KMS-11 (cell line): ENCODE measurements around the gene LSG1.

Source experiments
- H2AFZ ChIP-seq: fragments of 200-600 bp; sonication (generic); 2 replicates; pipeline ENCODE4 v1.6.1; 2016; ENCODE audit warnings: antibody characterized with exemption, mixed run types, low read depth
- H3K27ac ChIP-seq: fragments of 200-600 bp; sonication (generic); 2 replicates; pipeline ENCODE4 v1.6.1; 2016; ENCODE audit warnings: mild to moderate bottlenecking, mixed run types
- H3K27me3 ChIP-seq: fragments of 200-600 bp; sonication (generic); 2 replicates; pipeline ENCODE4 v1.6.1; 2017; ENCODE audit warnings: mild to moderate bottlenecking, low read depth, mixed run types, moderate library complexity; ENCODE audit not compliant: insufficient read depth
- H3K36me3 ChIP-seq: fragments of 200-600 bp; sonication (generic); 2 replicates; pipeline ENCODE4 v1.6.1; 2017; ENCODE audit warnings: mild to moderate bottlenecking, mixed run types; ENCODE audit not compliant: insufficient read depth
- H3K4me1 ChIP-seq: fragments of 200-600 bp; sonication (generic); 2 replicates; pipeline ENCODE4 v1.6.1; 2016; ENCODE audit warnings: mild to moderate bottlenecking, low read depth, mixed run types; ENCODE audit not compliant: poor library complexity, severe bottlenecking
- H3K4me2 ChIP-seq: fragments of 200-600 bp; sonication (generic); 2 replicates; pipeline ENCODE4 v1.7.0; 2016; ENCODE audit warnings: mild to moderate bottlenecking, mixed run types
- H3K4me3 ChIP-seq: fragments of 200-600 bp; sonication (generic); IDR thresholded peaks from 2 replicates; pipeline ENCODE4 v1.6.1; 2017; ENCODE audit warnings: low read depth, low read length, mixed read lengths; ENCODE audit not compliant: insufficient read depth
- H3K79me2 ChIP-seq: fragments of 200-600 bp; sonication (generic); 2 replicates; pipeline ENCODE4 v1.6.1; 2016; ENCODE audit warnings: low read depth, mixed run types; ENCODE audit not compliant: insufficient read depth
- H3K9ac ChIP-seq: fragments of 200-600 bp; sonication (generic); 2 replicates; pipeline ENCODE4 v1.6.1; 2016; ENCODE audit warnings: mild to moderate bottlenecking, mixed run types
- H4K20me1 ChIP-seq: fragments of 200-600 bp; sonication (generic); 2 replicates; pipeline ENCODE4 v1.6.1; 2016; ENCODE audit warnings: mild to moderate bottlenecking, mixed run types; ENCODE audit not compliant: insufficient read depth
- CTCF ChIP-seq: fragments of 200-600 bp; sonication (generic); conservative IDR thresholded peaks from 2 replicates; pipeline ENCODE4 v1.6.1; 2017; ENCODE audit warnings: low read depth, mild to moderate bottlenecking, antibody characterized with exemption, low read length, moderate library complexity, mixed read lengths

LSG1 gene

GRCh38 chr3:194682694-194683310, 10.8 kb upstream of the LSG1 start:
- peak; percentile 89 for TF ChIP-seq CTCF
- Histone ChIP-seq H3K4me3 (no peak overlapping the region), H3K27me3 (peaks cover 13% of the 10 kb centered on the region), H3K9ac (no peak overlapping the region), H3K4me2 (peak overlapping the region; percentile 70), H4K20me1 (no peaks in the 10 kb centered on the region), H2AFZ (peak overlapping the region; percentile 73), H3K79me2 (no peaks in the 10 kb centered on the region), H3K27ac (no peak overlapping the region), H3K36me3 (no peaks in the 10 kb centered on the region), H3K4me1 (peaks cover 42% of the 10 kb centered on the region)

- Histone ChIP-seq H3K4me3 (no peak overlapping the region), H3K79me2 (no peaks in the 10 kb centered on the region), H3K4me2 (peak overlapping the region; percentile 70), H3K36me3 (no peaks in the 10 kb centered on the region), H3K27ac (no peak overlapping the region), H3K4me1 (peaks cover 40% of the 10 kb centered on the region), H3K9ac (no peak overlapping the region), H2AFZ (peak overlapping the region; percentile 73; the same call in 1 of the 2 replicates), H3K27me3 (peaks cover 10% of the 10 kb centered on the region), H4K20me1 (no peaks in the 10 kb centered on the region)
- no peak for TF ChIP-seq CTCF
These were observed 10.2 kb upstream of the LSG1 start for GRCh38 chr3:194682189-194682693.

GRCh38 chr3:194680888-194681615, 9.1 kb upstream of the LSG1 start:
- Histone ChIP-seq H3K4me3 (no peak overlapping the region), H4K20me1 (no peaks in the 10 kb centered on the region), H3K9ac (no peak overlapping the region), H3K79me2 (no peaks in the 10 kb centered on the region), H3K27ac (no peak overlapping the region), H3K36me3 (no peaks in the 10 kb centered on the region), H3K4me2 (no peak overlapping the region), H3K4me1 (peaks cover 30% of the 10 kb centered on the region), H2AFZ (no peak overlapping the region), H3K27me3 (no peaks in the 10 kb centered on the region)
- TF ChIP-seq CTCF = no peak

- Histone ChIP-seq H3K4me3 (no peak overlapping the region), H3K79me2 (peaks cover 5% of the 10 kb centered on the region; the same call in 1 of the 2 replicates), H4K20me1 (no peaks in the 10 kb centered on the region), H3K27ac (no peak overlapping the region), H3K27me3 (no peaks in the 10 kb centered on the region), H3K4me2 (no peak overlapping the region), H3K4me1 (peaks cover 3% of the 10 kb centered on the region), H3K36me3 (no peaks in the 10 kb centered on the region), H2AFZ (no peak overlapping the region), H3K9ac (no peak overlapping the region)
- no peak for TF ChIP-seq CTCF
These were observed 4.5 kb upstream of the LSG1 start for GRCh38 chr3:194676471-194676870.
